Measurements from ENCODE around the gene TMEM213. TPM values are rescaled to one million over a fixed set of nuclear protein-coding genes. Genes with fewer than 3 reads are reported as not detected.

The TMEM213 gene
- total RNA-seq, 4 donors from 2014 or later = not detected

DNA sequence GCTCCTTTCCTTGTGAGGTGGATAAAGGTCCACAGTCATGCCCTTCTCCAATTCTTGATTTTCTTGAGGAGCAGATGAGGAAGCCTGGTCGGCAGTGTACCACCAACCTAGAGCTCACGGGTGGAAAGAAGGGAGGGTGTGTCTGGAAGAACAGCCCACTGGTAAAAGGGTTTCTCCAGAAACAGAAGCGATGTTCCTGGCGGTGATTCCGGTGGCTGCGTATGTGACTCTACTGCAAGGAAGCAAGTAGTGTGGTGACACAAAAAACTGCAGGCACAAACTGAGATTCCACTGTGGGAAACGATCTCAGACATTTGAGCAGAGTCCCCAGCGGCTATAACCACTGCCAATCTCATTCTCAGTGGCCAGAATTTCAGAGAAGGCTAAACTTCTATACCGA lies 66.1 kb downstream of the TMEM213 start:
- no peak for DNase-seq (ENCODE audit: extremely low spot score)
- Histone ChIP-seq H3K4me1 (no peaks in the 10 kb centered on the region), H3K27me3 (no peaks in the 10 kb centered on the region), H3K4me3 (no peak overlapping the region), H3K9me3 (no peaks in the 10 kb centered on the region), H3K36me3 (peaks cover 0 to 40% (median 16%) of the 10 kb centered on the region in 4 donors), H3K27ac (replicated peaks in 1 of 4) (no peak overlapping the region)
- TF ChIP-seq EP300 (IDR thresholded peaks at IDR 0.05) = no peak
- TF ChIP-seq POLR2AphosphoS5 (IDR thresholded peaks at IDR 0.05) = no peak
- TF ChIP-seq, protein P1, sequence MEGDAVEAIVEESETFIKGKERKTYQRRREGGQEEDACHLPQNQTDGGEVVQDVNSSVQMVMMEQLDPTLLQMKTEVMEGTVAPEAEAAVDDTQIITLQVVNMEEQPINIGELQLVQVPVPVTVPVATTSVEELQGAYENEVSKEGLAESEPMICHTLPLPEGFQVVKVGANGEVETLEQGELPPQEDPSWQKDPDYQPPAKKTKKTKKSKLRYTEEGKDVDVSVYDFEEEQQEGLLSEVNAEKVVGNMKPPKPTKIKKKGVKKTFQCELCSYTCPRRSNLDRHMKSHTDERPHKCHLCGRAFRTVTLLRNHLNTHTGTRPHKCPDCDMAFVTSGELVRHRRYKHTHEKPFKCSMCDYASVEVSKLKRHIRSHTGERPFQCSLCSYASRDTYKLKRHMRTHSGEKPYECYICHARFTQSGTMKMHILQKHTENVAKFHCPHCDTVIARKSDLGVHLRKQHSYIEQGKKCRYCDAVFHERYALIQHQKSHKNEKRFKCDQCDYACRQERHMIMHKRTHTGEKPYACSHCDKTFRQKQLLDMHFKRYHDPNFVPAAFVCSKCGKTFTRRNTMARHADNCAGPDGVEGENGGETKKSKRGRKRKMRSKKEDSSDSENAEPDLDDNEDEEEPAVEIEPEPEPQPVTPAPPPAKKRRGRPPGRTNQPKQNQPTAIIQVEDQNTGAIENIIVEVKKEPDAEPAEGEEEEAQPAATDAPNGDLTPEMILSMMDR (IDR thresholded peaks at IDR 0.05) = no peak
- no peak for TF ChIP-seq POLR2A (IDR thresholded peaks at IDR 0.05; ENCODE audit: low read depth)
- 95% methylated on average over 9 of the region's 9 CpGs for WGBS
- intact Hi-C loops (cut with DNase I) = no loop called here

DNA sequence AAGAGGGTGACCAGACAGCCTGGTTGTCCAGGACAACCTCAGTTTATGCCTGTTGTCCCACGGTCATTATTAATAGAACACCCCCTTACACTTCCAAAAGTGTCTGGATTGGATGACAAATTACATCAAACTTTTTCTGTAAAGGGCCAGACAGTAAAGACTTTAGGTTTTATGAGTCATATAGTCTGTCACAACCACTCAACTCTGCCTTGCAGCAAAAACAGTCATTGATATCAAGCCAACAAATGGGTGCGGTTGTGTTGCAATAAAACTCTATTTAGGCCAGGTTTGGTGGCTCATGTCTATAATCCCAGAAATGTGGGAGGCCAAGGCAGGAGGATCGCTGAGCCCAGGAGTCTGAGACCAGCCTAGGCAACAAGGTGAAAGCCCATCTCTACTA lies 66.9 kb downstream of the TMEM213 start:
- no peak overlapping the region for H3K4me3 ChIP-seq
- H3K4me1 ChIP-seq = no peaks in the 10 kb centered on the region
- intact Hi-C loops (cut with DNase I) = no loop called here
- WGBS = 90% methylated on average over 3 of the region's 3 CpGs
- no peaks in the 10 kb centered on the region for H3K9me3 ChIP-seq
- no peak for DNase-seq (ENCODE audit: extremely low spot score)
- no peaks in the 10 kb centered on the region for H3K27me3 ChIP-seq
- no peak overlapping the region for H3K27ac ChIP-seq (replicated peaks in 1 of 4)
- TF ChIP-seq, protein P1 (IDR thresholded peaks at IDR 0.05) = no peak
- no peak for TF ChIP-seq EP300 (IDR thresholded peaks at IDR 0.05)
- TF ChIP-seq POLR2AphosphoS5 (IDR thresholded peaks at IDR 0.05) = no peak
- TF ChIP-seq POLR2A (IDR thresholded peaks at IDR 0.05; ENCODE audit: low read depth) = no peak
- peaks cover 0 to 47% (median 20%) of the 10 kb centered on the region in 4 donors for H3K36me3 ChIP-seq

DNA sequence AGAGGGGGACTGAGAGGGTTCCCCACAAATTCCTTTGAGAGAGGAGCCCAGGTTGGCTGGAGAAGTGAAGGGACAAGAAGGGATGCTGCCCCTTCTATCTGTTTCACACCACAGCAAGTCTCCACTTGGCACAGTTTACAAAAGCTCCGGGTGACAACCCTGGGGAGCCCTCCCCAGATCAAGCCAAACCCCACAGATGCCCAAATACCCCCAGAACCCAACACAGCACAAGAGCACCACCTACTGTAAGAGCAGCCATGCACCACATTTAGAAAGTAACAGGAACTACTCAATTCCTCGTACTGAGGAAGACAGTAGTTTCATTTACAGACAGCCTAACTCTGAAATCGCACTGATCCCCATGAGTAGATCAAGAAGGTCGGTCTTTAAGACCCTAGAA lies 68.0 kb downstream of the TMEM213 start:
- intact Hi-C loops (cut with DNase I) = no loop called here
- Histone ChIP-seq H3K9me3 (no peaks in the 10 kb centered on the region), H3K4me1 (no peaks in the 10 kb centered on the region), H3K27me3 (no peaks in the 10 kb centered on the region), H3K36me3 (peaks cover 0 to 47% (median 24%) of the 10 kb centered on the region in 4 donors), H3K27ac (replicated peaks in 1 of 4) (no peak overlapping the region), H3K4me3 (no peak overlapping the region)
- WGBS = 83% methylated on average over 4 of the region's 4 CpGs
- DNase-seq (ENCODE audit: extremely low spot score) = no peak
- TF ChIP-seq, protein P1 (IDR thresholded peaks at IDR 0.05) = no peak
- TF ChIP-seq POLR2AphosphoS5 (IDR thresholded peaks at IDR 0.05) = no peak
- no peak for TF ChIP-seq POLR2A (IDR thresholded peaks at IDR 0.05; ENCODE audit: low read depth)
- no peak for TF ChIP-seq EP300 (IDR thresholded peaks at IDR 0.05)

DNA sequence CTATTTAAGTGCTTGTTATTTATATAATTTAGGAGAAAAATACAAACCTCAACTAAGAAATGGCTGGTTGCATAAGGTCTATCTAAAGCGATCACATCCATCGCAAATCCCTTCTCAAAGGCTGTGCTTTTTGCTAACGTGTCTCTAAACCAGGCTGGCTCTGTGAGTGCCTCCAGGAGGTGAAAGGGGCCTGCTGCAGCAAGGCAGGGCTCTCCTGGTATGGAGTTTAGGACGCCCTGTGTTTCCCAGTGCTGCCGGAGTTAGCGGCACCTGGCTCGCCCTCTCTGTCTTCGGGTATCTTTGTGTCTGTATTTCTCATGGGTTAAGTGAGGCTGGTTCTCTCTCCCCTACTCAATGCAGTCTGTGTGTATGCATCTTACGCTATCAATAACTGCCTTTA lies 68.6 kb downstream of the TMEM213 start:
- no peaks in the 10 kb centered on the region for H3K27me3 ChIP-seq
- peaks cover 0 to 42% (median 22%) of the 10 kb centered on the region in 4 donors for H3K36me3 ChIP-seq
- TF ChIP-seq POLR2AphosphoS5 (IDR thresholded peaks at IDR 0.05) (no peak), EP300 (IDR thresholded peaks at IDR 0.05) (no peak), POLR2A (IDR thresholded peaks at IDR 0.05; ENCODE audit: low read depth) (no peak)
- TF ChIP-seq, protein P1 (IDR thresholded peaks at IDR 0.05) = no peak
- H3K4me3 ChIP-seq = no peak overlapping the region
- WGBS = 90% methylated on average over 9 of the region's 9 CpGs
- intact Hi-C loops (cut with DNase I) = no loop called here
- H3K4me1 ChIP-seq = no peaks in the 10 kb centered on the region
- no peaks in the 10 kb centered on the region for H3K9me3 ChIP-seq
- no peak for DNase-seq (ENCODE audit: extremely low spot score)
- H3K27ac ChIP-seq (replicated peaks in 1 of 4) = no peak overlapping the region

DNA sequence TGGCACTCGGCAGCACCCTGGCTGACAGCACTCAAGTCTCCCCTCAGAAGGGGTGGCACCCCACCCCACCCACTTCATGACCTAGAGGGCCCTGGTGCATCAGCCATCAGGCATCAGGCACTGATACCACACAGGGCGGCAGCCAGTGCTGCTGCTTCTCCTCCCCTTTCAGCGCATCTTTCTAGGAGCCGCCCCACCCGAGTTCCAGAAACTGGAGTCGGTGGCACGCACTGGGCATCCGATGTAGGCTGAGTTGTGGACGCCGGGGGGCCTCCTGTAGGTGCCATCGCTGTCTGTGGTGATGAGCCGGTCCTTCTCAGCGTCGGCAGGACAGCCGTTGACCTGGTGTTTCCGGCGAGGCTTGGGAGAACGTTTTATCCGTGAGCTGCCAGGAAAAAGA lies 70.0 kb downstream of the TMEM213 start:
- no peaks in the 10 kb centered on the region for H3K9me3 ChIP-seq
- intact Hi-C loops (cut with DNase I) = no loop called here
- H3K27me3 ChIP-seq = no peaks in the 10 kb centered on the region
- H3K4me3 ChIP-seq = no peak overlapping the region
- 96% methylated on average over 19 of the region's 19 CpGs for WGBS
- no peak for DNase-seq (ENCODE audit: extremely low spot score)
- TF ChIP-seq, protein P1 (IDR thresholded peaks at IDR 0.05) = no peak
- TF ChIP-seq EP300 (IDR thresholded peaks at IDR 0.05) (no peak), POLR2AphosphoS5 (IDR thresholded peaks at IDR 0.05) (no peak), POLR2A (IDR thresholded peaks at IDR 0.05; ENCODE audit: low read depth) (no peak)
- no peak overlapping the region for H3K27ac ChIP-seq (replicated peaks in 1 of 4)
- no peaks in the 10 kb centered on the region for H3K4me1 ChIP-seq
- peaks cover 0 to 42% (median 22%) of the 10 kb centered on the region in 4 donors for H3K36me3 ChIP-seq

All from esophagus muscularis mucosa (tissue), 4 donors.